IMR-90 (cell line): ENCODE data around the gene MCM3AP. TPM values are rescaled to one million over a fixed set of nuclear protein-coding genes. Genes with fewer than 3 reads are reported as not detected.
A peak's percentile ranks its signal among the peaks of the same experiment; 100 is the strongest.

ENCODE experiments used
- ATAC-seq: fragments of 200-7000 bp; cut with Tn5 transposase; 2 replicates; pipeline ENCODE4 v1.9.1; 2020; ENCODE audit warnings: low read depth, mild to moderate bottlenecking, moderate library complexity
- BruUV-seq: library from RNA; stranded (reverse); fragments of 400-500 nt; replicated peaks from 2 replicates; lab custom pipeline; 2021; lab: Mats Ljungman, UMichigan
- CTCF ChIA-PET: fragments of 300-600 bp; formaldehyde crosslinking; extraction: SDS; loops from one replicate; lab custom pipeline; 2021; ENCODE audit warnings: antibody characterized with exemption; lab: Yijun Ruan, JAX
- POLR2A ChIA-PET: fragments of 300-600 bp; sonication (Branson Sonifier 250); formaldehyde crosslinking; loops from one replicate; lab custom pipeline; 2022; ENCODE audit warnings: antibody characterized with exemption; ENCODE audit not compliant: unreplicated experiment; lab: Charles Lee
- DNase-seq: peaks from one replicate; pipeline ENCODE4 v3.0.0; 2013
- H2AFZ ChIP-seq: replicated peaks from 2 replicates; pipeline ENCODE3; 2013; ENCODE audit warnings: low read length, mild to moderate bottlenecking; ENCODE audit not compliant: poor library complexity
- H2AK5ac ChIP-seq: 2 replicates; pipeline ENCODE4 v1.6.1; 2013; ENCODE audit warnings: low read depth, low read length, inconsistent platforms
- H2AK9ac ChIP-seq: replicated peaks from 2 replicates; pipeline ENCODE3; 2013; ENCODE audit warnings: mild to moderate bottlenecking, low read depth, low read length, moderate library complexity; ENCODE audit not compliant: poor library complexity
- H2BK120ac ChIP-seq: 2 replicates; pipeline ENCODE4 v1.6.1; 2013; ENCODE audit warnings: low read depth, low read length, inconsistent platforms
- H2BK15ac ChIP-seq: 3 replicates; pipeline ENCODE4 v1.6.1; 2013; ENCODE audit warnings: low read depth, low read length, inconsistent platforms
- H2BK20ac ChIP-seq: 2 replicates; pipeline ENCODE4 v1.6.1; 2013; ENCODE audit warnings: low read depth, mild to moderate bottlenecking, inconsistent platforms, low read length, moderate library complexity
- H2BK5ac ChIP-seq: 2 replicates; pipeline ENCODE4 v1.6.1; 2013; ENCODE audit warnings: mild to moderate bottlenecking, low read depth, low read length, inconsistent platforms; ENCODE audit not compliant: poor library complexity, severe bottlenecking
- H3K14ac ChIP-seq: replicated peaks from 2 replicates; pipeline ENCODE4 v1.6.1; 2013; ENCODE audit warnings: low read depth, low read length, inconsistent platforms
- H3K18ac ChIP-seq: 2 replicates; pipeline ENCODE4 v1.6.1; 2013; ENCODE audit warnings: low read depth, low read length, control low read depth
- H3K23ac ChIP-seq: 2 replicates; pipeline ENCODE4 v1.6.1; 2013; ENCODE audit warnings: low read depth, low read length, inconsistent platforms
- H3K27ac ChIP-seq: 2 replicates; pipeline ENCODE4 v1.5.1; 2013; ENCODE audit warnings: mild to moderate bottlenecking, control low read depth, low read length; ENCODE audit not compliant: insufficient read depth
- H3K27me3 ChIP-seq: 2 replicates; pipeline ENCODE4 v1.6.1; 2013; ENCODE audit warnings: low read length; ENCODE audit not compliant: control insufficient read depth, insufficient read depth
- H3K36me3 ChIP-seq: 2 replicates; pipeline ENCODE4 v1.6.1; 2013; ENCODE audit warnings: low read length, mixed read lengths; ENCODE audit not compliant: control insufficient read depth, insufficient read depth
- H3K4ac ChIP-seq: 2 replicates; pipeline ENCODE4 v1.6.1; 2013; ENCODE audit warnings: low read depth, low read length, inconsistent platforms
- H3K4me1 ChIP-seq: 2 replicates; pipeline ENCODE4 v1.6.1; 2013; ENCODE audit warnings: low read length, mixed read lengths; ENCODE audit not compliant: control insufficient read depth, insufficient read depth
- H3K4me2 ChIP-seq: 2 replicates; pipeline ENCODE4 v1.6.1; 2013; ENCODE audit warnings: low read depth, mild to moderate bottlenecking, control low read depth, low read length, moderate library complexity
- H3K4me3 ChIP-seq: 2 replicates; pipeline ENCODE4 v1.5.1; 2013; ENCODE audit warnings: low read depth, mild to moderate bottlenecking, control low read depth, low read length, moderate library complexity; ENCODE audit not compliant: insufficient read depth
- H3K56ac ChIP-seq: 2 replicates; pipeline ENCODE4 v1.6.1; 2013; ENCODE audit warnings: low read length, inconsistent platforms; ENCODE audit not compliant: insufficient read depth; ENCODE audit errors: extremely low read depth
- H3K79me1 ChIP-seq, 2 experiments: 2 replicates each; pipeline ENCODE4 v1.6.1; 2013; ENCODE audit warnings: low read length in 2 of 2, inconsistent platforms in 1 of 2, low read depth in 1 of 2
- H3K9ac ChIP-seq: 2 replicates; pipeline ENCODE4 v1.6.1; 2013; ENCODE audit warnings: low read depth, low read length, control low read depth
- H3K9me1 ChIP-seq: 2 replicates; pipeline ENCODE4 v1.6.1; 2013; ENCODE audit warnings: low read length, inconsistent platforms; ENCODE audit not compliant: insufficient read depth
- H3K9me3 ChIP-seq: 2 replicates; pipeline ENCODE4 v1.6.1; 2013; ENCODE audit warnings: low read length; ENCODE audit not compliant: control insufficient read depth, insufficient read depth
- H4K20me1 ChIP-seq: 2 replicates; pipeline ENCODE4 v1.6.1; 2013; ENCODE audit warnings: low read length, inconsistent platforms; ENCODE audit not compliant: insufficient read depth
- H4K5ac ChIP-seq: 2 replicates; pipeline ENCODE4 v1.6.1; 2013; ENCODE audit warnings: mild to moderate bottlenecking, low read depth, low read length, control low read depth
- H4K8ac ChIP-seq, 2 experiments: 2 replicates each; pipeline ENCODE4 v1.6.1; 2013; ENCODE audit warnings: low read depth in 2 of 2, low read length in 2 of 2, control low read depth in 1 of 2, inconsistent platforms in 1 of 2
- H4K91ac ChIP-seq: 2 replicates; pipeline ENCODE4 v1.6.1; 2013; ENCODE audit warnings: low read depth, low read length, inconsistent platforms; ENCODE audit not compliant: insufficient read depth
- CHD1 ChIP-seq: IDR thresholded peaks from 2 replicates; pipeline ENCODE4 v1.6.1; 2012; ENCODE audit warnings: low read depth, low read length, improper control_type of control experiment
- CTCF ChIP-seq: conservative IDR thresholded peaks from 2 replicates; pipeline ENCODE4 v1.5.1; 2012; ENCODE audit warnings: mild to moderate bottlenecking, low read depth, low read length, improper control_type of control experiment
- NFE2L2 ChIP-seq: fragments of 150-350 bp; IDR thresholded peaks from 2 replicates; pipeline ENCODE4 v1.6.1; 2016; ENCODE audit warnings: low read depth, mild to moderate bottlenecking, low read length
- RAD21 ChIP-seq: IDR thresholded peaks from 2 replicates; pipeline ENCODE4 v1.6.1; 2012; ENCODE audit warnings: low read length, improper control_type of control experiment
- WGBS, 2 experiments: methylation state at CpG; one replicate each; pipeline versions ENCODE4 v1.1.5 to v1.1.7; 2013; ENCODE audit warnings: missing lambda C conversion rate in 2 of 2; ENCODE audit not compliant: insufficient read length in 1 of 2; ENCODE audit errors: extremely low coverage in 2 of 2; 5-methylcytosine and 5-hydroxymethylcytosine counted together
- dilution Hi-C: fragments of 300-500 bp; cut with HindIII; formaldehyde crosslinking; loops from one replicate; pipeline ENCODE4 v1.14.3; 2018; ENCODE audit warnings: low sequenced_read_pairs; ENCODE audit not compliant: unreplicated experiment
- in situ Hi-C: fragments of 300-500 bp; cut with MboI; formaldehyde crosslinking; loops from 3 replicates; pipeline ENCODE4 v1.14.3; 2019; ENCODE audit warnings: low sequenced_read_pairs, inconsistent platforms, mixed read lengths
- intact Hi-C: fragments of 100-400 bp; cut with micrococcal nuclease; formaldehyde crosslinking; loops from 2 replicates; pipeline ENCODE4 v1.10.0; 2022
- polyA plus RNA-seq, 3 experiments: library from polyadenylated mRNA; depleted of rRNA; stranded (reverse); fragments of >200 nt; gene quantifications; 2 replicates each; pipeline ENCODE4 v1.2.3, GENCODE V29; 2012; ENCODE audit warnings: low replicate concordance in 1 of 3
- total RNA-seq: library from RNA; depleted of rRNA; stranded (reverse); fragments of >200 nt; gene quantifications from 2 replicates; pipeline ENCODE4 v1.2.3, GENCODE V29; 2012

The MCM3AP gene
- total and polyA plus RNA-seq, 2 of the 4 experiments (the other 2 are of a cell fraction) = 46.5 to 63.1 TPM

GRCh38 chr21:46229133-46229922, 56.1 kb downstream of the MCM3AP start:
- peak overlapping the region; percentile 95 for H3K4me3 ChIP-seq
- peak overlapping the region; percentile 55; the same call in 1 of the 2 replicates for H3K23ac ChIP-seq
- peak overlapping the region; percentile 51; the same call in 1 of the 2 replicates for H4K5ac ChIP-seq
- peak overlapping the region; percentile 87 for H3K9ac ChIP-seq
- H3K4ac ChIP-seq = peak overlapping the region; percentile 89
- BruUV-seq = no TSS peak
- no peak overlapping the region for H3K56ac ChIP-seq
- peaks cover 13% of the 10 kb centered on the region for H3K9me1 ChIP-seq
- H4K20me1 ChIP-seq = peaks cover 19% of the 10 kb centered on the region; the same call in 1 of the 2 replicates
- H2BK15ac ChIP-seq = no peak overlapping the region
- in situ Hi-C loops = no loop called here
- peaks cover 9 to 52% of the 10 kb centered on the region in 2 experiments; a peak in 3 of 4 replicates for H3K79me1 ChIP-seq
- H3K14ac ChIP-seq = peak overlapping the region; percentile 71; the same call in 1 of the 2 replicates
- CTCF ChIA-PET = interaction anchor here (1.1 kb wide), 1 partner anchor 24 kb away, joined by 4 read pairs; no protein-coding TSS in a partner anchor
- peak overlapping the region; percentile 61 for H3K18ac ChIP-seq
- no peak overlapping the region for H2BK20ac ChIP-seq
- peaks cover 13% of the 10 kb centered on the region for H3K4me1 ChIP-seq
- ATAC-seq (peak; percentile 38), DNase-seq (no peak)
- dilution Hi-C loops = no loop called here
- peak overlapping the region; percentile 95 for H2AFZ ChIP-seq
- H3K27me3 ChIP-seq = no peaks in the 10 kb centered on the region
- H3K4me2 ChIP-seq = peak overlapping the region; percentile 97
- peak overlapping the region; percentile 80; the same call in 1 of the 2 replicates for H3K27ac ChIP-seq
- H3K36me3 ChIP-seq = peaks cover 13% of the 10 kb centered on the region
- no peak overlapping the region for H2BK5ac ChIP-seq
- H3K9me3 ChIP-seq = no peaks in the 10 kb centered on the region
- no peak for TF ChIP-seq RAD21
- no peak for TF ChIP-seq CHD1
- peak; percentile 60 for TF ChIP-seq CTCF
- no peak for TF ChIP-seq NFE2L2
- 0 out of 2 replicates have a peak overlapping the region, but pooled peaks have one; percentile 8 for H2BK120ac ChIP-seq
- peak overlapping the region; percentile 70; the same call in 1 of the 2 replicates for H2AK5ac ChIP-seq
- H2AK9ac ChIP-seq = peak overlapping the region; percentile 74
- H4K8ac ChIP-seq = peak overlapping the region; percentile 79 to 81; a peak in 2 of 4 replicates
- H4K91ac ChIP-seq = peak overlapping the region; percentile 31; the same call in 1 of the 2 replicates
- POLR2A ChIA-PET = no interaction called here
- 2% methylated on average over 42 of the region's 72 CpGs; no CpG with 5 or more reads in 1 of the 2 experiments for WGBS, 2 experiments
- intact Hi-C loops = no loop called here
